ENCODE results near the gene SNRNP40.

- no peak for TF ChIP-seq POLR2A (IDR thresholded peaks at IDR 0.05; ENCODE audit: low read length)
- TF ChIP-seq GATA1 (IDR thresholded peaks at IDR 0.05; ENCODE audit: low read depth, low read length), result no peak
These were observed 67.6 kb downstream of the SNRNP40 start for GRCh38 chr1:31228986-31229385.

Data from erythroblast (primary cell).